GM12878 (cell line): ENCODE measurements around the gene FANCF. TPM values are rescaled to one million over a fixed set of nuclear protein-coding genes. Genes with fewer than 3 reads are reported as not detected.

Experiments
- ATAC-seq: fragments of 200-7000 bp; cut with Tn5 transposase; 3 replicates; pipeline ENCODE4 v1.9.1; 2020; ENCODE audit warnings: mild to moderate bottlenecking, moderate library complexity
- BruUV-seq: library from RNA; stranded (reverse); fragments of 400-500 nt; replicated peaks from 2 replicates; lab custom pipeline; 2021; lab: Mats Ljungman, UMichigan
- CTCF ChIA-PET: fragments of 300-600 bp; sonication (Branson Sonifier 250); formaldehyde crosslinking; extraction: SDS; loops from one replicate; lab custom pipeline; 2021; ENCODE audit warnings: inconsistent platforms; lab: Yijun Ruan, JAX
- POLR2A ChIA-PET: fragments of 350-600 bp; formaldehyde crosslinking; extraction: SDS; loops from one replicate; lab custom pipeline; 2021; ENCODE audit warnings: inconsistent platforms; lab: Charles Lee
- RAD21 ChIA-PET: fragments of 300-600 bp; sonication (Branson Sonifier 250); formaldehyde crosslinking; loops from one replicate; lab custom pipeline; 2023; ENCODE audit warnings: antibody characterized with exemption; ENCODE audit not compliant: unreplicated experiment; lab: Charles Lee
- SMC1A ChIA-PET: fragments of 300-600 bp; sonication (Branson Sonifier 250); formaldehyde crosslinking; loops from one replicate; lab custom pipeline; 2023; ENCODE audit not compliant: unreplicated experiment, uncharacterized antibody; lab: Charles Lee
- DNase-seq: peaks from one replicate; pipeline ENCODE4 v3.0.0-alpha.2; 2011; ENCODE audit warnings: low read depth, low spot score
- FAIRE-seq: peaks from 3 replicates; lab custom pipeline; 2011; peaks lifted over from hg19 to GRCh38; lab: Jason Lieb, UNC
- H2AFZ ChIP-seq: 2 replicates; pipeline ENCODE4 v1.6.0; 2011; ENCODE audit warnings: low read depth, low read length, control low read depth; ENCODE audit not compliant: control insufficient read depth
- H3K27ac ChIP-seq: 2 replicates; pipeline ENCODE4 v1.5.1; 2011; ENCODE audit warnings: control low read depth; ENCODE audit not compliant: control insufficient read depth, insufficient read depth
- H3K27me3 ChIP-seq, 2 experiments: replicated peaks in 1 of 2; 2 replicates each; pipeline versions ENCODE4 v1.6.0 to v1.6.1; 2011; ENCODE audit warnings: low read length in 1 of 2; ENCODE audit not compliant: control insufficient read depth in 2 of 2, insufficient read depth in 2 of 2
- H3K36me3 ChIP-seq, 2 experiments: 2 replicates each; pipeline ENCODE4 v1.5.1; 2011; ENCODE audit warnings: low read length in 1 of 2; ENCODE audit not compliant: control insufficient read depth in 2 of 2, insufficient read depth in 2 of 2
- H3K4me1 ChIP-seq: 2 replicates; pipeline ENCODE4 v1.6.1; 2011; ENCODE audit warnings: mild to moderate bottlenecking, low read length, moderate library complexity, mixed read lengths; ENCODE audit not compliant: control insufficient read depth, insufficient read depth
- H3K4me2 ChIP-seq: 2 replicates; pipeline ENCODE4 v1.6.0; 2011; ENCODE audit warnings: control low read depth; ENCODE audit not compliant: control insufficient read depth, insufficient read depth
- H3K4me3 ChIP-seq: fragments of 200-600 bp; sonication (generic); 2 replicates; pipeline ENCODE4 v1.5.1; 2016
- H3K79me2 ChIP-seq: 2 replicates; pipeline ENCODE4 v1.6.0; 2011; ENCODE audit warnings: low read length; ENCODE audit not compliant: control insufficient read depth, insufficient read depth
- H3K9ac ChIP-seq: 2 replicates; pipeline ENCODE4 v1.8.0; 2011; ENCODE audit warnings: low read length, control low read depth, mixed read lengths; ENCODE audit not compliant: control insufficient read depth, insufficient read depth
- H3K9me3 ChIP-seq: replicated peaks from 3 replicates; pipeline ENCODE4 v1.5.1; 2011; ENCODE audit warnings: mild to moderate bottlenecking, low read length; ENCODE audit not compliant: control insufficient read depth, insufficient read depth
- H4K20me1 ChIP-seq: 2 replicates; pipeline ENCODE4 v1.6.0; 2011; ENCODE audit not compliant: control insufficient read depth, insufficient read depth
- CHD2 ChIP-seq: IDR thresholded peaks from 2 replicates; pipeline ENCODE4 v1.6.1; 2011; ENCODE audit warnings: low read depth, low read length, improper control_type of control experiment, borderline replicate concordance
- JUND ChIP-seq: IDR thresholded peaks from 2 replicates; pipeline ENCODE4 v1.6.1; 2012; ENCODE audit warnings: low read depth, mild to moderate bottlenecking, low read length, improper control_type of control experiment, moderate library complexity
- REST ChIP-seq: IDR thresholded peaks from 2 replicates; pipeline ENCODE4 v1.6.1; 2012; ENCODE audit warnings: mild to moderate bottlenecking, low read depth, low read length
- WGBS: methylation state at CpG from one replicate; pipeline ENCODE4 v1.1.6; 2016; ENCODE audit warnings: low lambda C conversion rate; ENCODE audit not compliant: insufficient replicate concordance, insufficient coverage; ENCODE audit errors: missing lambda C conversion rate; 5-methylcytosine and 5-hydroxymethylcytosine counted together
- in situ Hi-C: fragments of 300-500 bp; cut with MboI; formaldehyde crosslinking; loops from 9 replicates; pipeline ENCODE4 v1.14.3; 2018; ENCODE audit warnings: mixed read lengths
- intact Hi-C: fragments of 100-400 bp; cut with micrococcal nuclease; formaldehyde crosslinking; loops from one replicate; pipeline ENCODE4 v1.14.2; 2022; ENCODE audit not compliant: unreplicated experiment
- polyA plus RNA-seq, 11 experiments: library from polyadenylated mRNA; depleted of rRNA in 4 of 11; unstranded in 6 of 11; stranded (reverse) in 5 of 11; fragments of >200 nt; fragmentation: Nextera tagmentation in 4 of 11; fragmentation: Illumina TruSeq in 1 of 11; extraction: Ambion mirVana in 4 of 11; extraction: Trizol in 1 of 11; gene quantifications; 1 replicate in 1 of 11; 2 replicates in 10 of 11; pipeline versions ENCODE4 v1.2.1 to v1.2.3, GENCODE V29; 2011 to 2016; ENCODE audit warnings: inconsistent platforms in 2 of 11, missing spikeins in 2 of 11, low read depth in 1 of 11
- total RNA-seq, 4 experiments: library from RNA; depleted of rRNA in 3 of 4; stranded (reverse); fragments of >200 nt in 3 of 4; fragmentation: Illumina TruSeq in 1 of 4; extraction: Trizol in 1 of 4; gene quantifications; 2 replicates each; pipeline versions ENCODE4 v1.2.1 to v1.2.3, GENCODE V29; 2013 to 2021

The FANCF gene
- total and polyA plus RNA-seq, 10 of the 15 experiments (the other 5 are each of a cell fraction or from before 2014, with no cell fraction given), result 1.6 to 19.9 (median 12.2) TPM

- Histone ChIP-seq H2AFZ (no peak overlapping the region), H3K27ac (no peak overlapping the region), H3K4me1 (no peaks in the 10 kb centered on the region), H3K9ac (no peak overlapping the region), H3K4me3 (no peak overlapping the region), H3K9me3 (no peaks in the 10 kb centered on the region), H3K27me3 (no peaks in the 10 kb centered on the region), H4K20me1 (no peaks in the 10 kb centered on the region), H3K79me2 (no peaks in the 10 kb centered on the region), H3K36me3 (no peaks in the 10 kb centered on the region), H3K4me2 (no peak overlapping the region)
- in situ Hi-C loops, result no loop called here
- ChIA-PET CTCF (interaction anchor here (1.2 kb wide), 1 partner anchor 19 kb away, joined by 3 read pairs; no protein-coding TSS in a partner anchor), SMC1A (interaction anchor here (1.0 kb wide), 1 partner anchor 13 kb away, joined by 4 read pairs; no protein-coding TSS in a partner anchor), POLR2A (no interaction called here), RAD21 (no interaction called here)
- ATAC-seq (no peak), DNase-seq (no peak), FAIRE-seq (no peak)
- no TSS peak for BruUV-seq
- TF ChIP-seq JUND (no peak), CHD2 (no peak), REST (no peak)
- intact Hi-C loops, result no loop called here
- WGBS, result 58% methylated on average over 2 of the region's 2 CpGs
Measured at GRCh38 chr11:22584976-22585375, 40.6 kb downstream of the FANCF start.
